Smooth muscle cell (in vitro differentiated cells): Measurements from ENCODE around the gene HS3ST5. TPM values are rescaled to one million over a fixed set of nuclear protein-coding genes. Genes with fewer than 3 reads are reported as not detected.

Source experiments
- DNase-seq: peaks from one replicate; lab custom pipeline; 2025; ENCODE audit not compliant: unreplicated experiment; lab: John Stamatoyannopoulos, UW
- H2AFZ ChIP-seq: fragments of 200-600 bp; sonication (generic); 2 replicates; pipeline ENCODE4 v1.6.0; 2016; ENCODE audit warnings: antibody characterized with exemption, low read depth, mild to moderate bottlenecking
- H3F3A ChIP-seq: fragments of 200-600 bp; sonication (generic); 2 replicates; pipeline ENCODE4 v1.6.0; 2017; ENCODE audit warnings: antibody characterized with exemption, low read depth
- H3K27ac ChIP-seq: fragments of 200-600 bp; sonication (generic); 2 replicates; pipeline ENCODE4 v1.5.1; 2016; ENCODE audit warnings: low read depth, mild to moderate bottlenecking
- H3K27me3 ChIP-seq: fragments of 200-600 bp; sonication (generic); 2 replicates; pipeline ENCODE4 v1.6.1; 2016; ENCODE audit warnings: low read depth, mild to moderate bottlenecking
- H3K36me3 ChIP-seq: fragments of 200-600 bp; sonication (generic); 2 replicates; pipeline ENCODE4 v1.5.1; 2016; ENCODE audit warnings: low read depth
- H3K4me1 ChIP-seq: fragments of 200-600 bp; sonication (generic); 2 replicates; pipeline ENCODE4 v1.5.1; 2016; ENCODE audit warnings: low read depth
- H3K4me2 ChIP-seq: fragments of 200-600 bp; sonication (generic); 2 replicates; pipeline ENCODE4 v1.6.0; 2016; ENCODE audit warnings: mild to moderate bottlenecking
- H3K4me3 ChIP-seq: fragments of 200-600 bp; sonication (generic); 2 replicates; pipeline ENCODE4 v1.5.1; 2016; ENCODE audit warnings: mild to moderate bottlenecking
- H3K79me2 ChIP-seq: fragments of 200-600 bp; sonication (generic); 2 replicates; pipeline ENCODE4 v1.6.0; 2016; ENCODE audit warnings: low read depth, mild to moderate bottlenecking
- H3K9ac ChIP-seq: fragments of 200-600 bp; sonication (generic); 2 replicates; pipeline ENCODE4 v1.6.0; 2016; ENCODE audit warnings: low read depth
- H3K9me3 ChIP-seq: fragments of 200-600 bp; sonication (generic); replicated peaks from 2 replicates; pipeline ENCODE4 v1.5.1; 2016; ENCODE audit warnings: low read depth
- H4K20me1 ChIP-seq: fragments of 200-600 bp; sonication (generic); 2 replicates; pipeline ENCODE4 v1.6.0; 2016; ENCODE audit warnings: low read depth
- CTCF ChIP-seq: fragments of 200-600 bp; sonication (generic); IDR thresholded peaks from 2 replicates; pipeline ENCODE4 v1.5.1; 2017; ENCODE audit warnings: borderline replicate concordance, mild to moderate bottlenecking, antibody characterized with exemption; ENCODE audit not compliant: insufficient read depth, poor library complexity, severe bottlenecking
- WGBS: methylation state at CpG from one replicate; pipeline ENCODE4 v1.1.7; 2016; ENCODE audit warnings: low lambda C conversion rate; 5-methylcytosine and 5-hydroxymethylcytosine counted together
- polyA plus RNA-seq: library from polyadenylated mRNA; unstranded; fragments of >200 nt; fragmentation: Nextera tagmentation; extraction: Ambion mirVana; gene quantifications from 2 replicates; pipeline ENCODE4 v1.2.1, GENCODE V29; 2016
- total RNA-seq: library from RNA; depleted of rRNA; stranded (reverse); fragments of >200 nt; gene quantifications from 2 replicates; pipeline ENCODE4 v1.2.3, GENCODE V29; 2014

The HS3ST5 gene
- total and polyA plus RNA-seq, 2 experiments from 2014 or later, result 0.18 to 0.25 TPM

GRCh38 chr6:114343782-114344144 is 940 bp upstream of the HS3ST5 start:
- Histone ChIP-seq H3K27ac (no peak overlapping the region), H3K36me3 (no peaks in the 10 kb centered on the region), H3K79me2 (no peaks in the 10 kb centered on the region), H3K27me3 (peaks cover 6% of the 10 kb centered on the region), H3K4me2 (peak overlapping the region; percentile 99), H3K9me3 (no peaks in the 10 kb centered on the region), H3F3A (peaks cover 10% of the 10 kb centered on the region), H3K9ac (no peak overlapping the region), H4K20me1 (no peaks in the 10 kb centered on the region), H3K4me3 (peak overlapping the region; percentile 59), H3K4me1 (peaks cover 31% of the 10 kb centered on the region), H2AFZ (peak overlapping the region; percentile 75)
- no peak for TF ChIP-seq CTCF
- 33% methylated on average over 2 of the region's 2 CpGs for WGBS
- no peak for DNase-seq

DNA sequence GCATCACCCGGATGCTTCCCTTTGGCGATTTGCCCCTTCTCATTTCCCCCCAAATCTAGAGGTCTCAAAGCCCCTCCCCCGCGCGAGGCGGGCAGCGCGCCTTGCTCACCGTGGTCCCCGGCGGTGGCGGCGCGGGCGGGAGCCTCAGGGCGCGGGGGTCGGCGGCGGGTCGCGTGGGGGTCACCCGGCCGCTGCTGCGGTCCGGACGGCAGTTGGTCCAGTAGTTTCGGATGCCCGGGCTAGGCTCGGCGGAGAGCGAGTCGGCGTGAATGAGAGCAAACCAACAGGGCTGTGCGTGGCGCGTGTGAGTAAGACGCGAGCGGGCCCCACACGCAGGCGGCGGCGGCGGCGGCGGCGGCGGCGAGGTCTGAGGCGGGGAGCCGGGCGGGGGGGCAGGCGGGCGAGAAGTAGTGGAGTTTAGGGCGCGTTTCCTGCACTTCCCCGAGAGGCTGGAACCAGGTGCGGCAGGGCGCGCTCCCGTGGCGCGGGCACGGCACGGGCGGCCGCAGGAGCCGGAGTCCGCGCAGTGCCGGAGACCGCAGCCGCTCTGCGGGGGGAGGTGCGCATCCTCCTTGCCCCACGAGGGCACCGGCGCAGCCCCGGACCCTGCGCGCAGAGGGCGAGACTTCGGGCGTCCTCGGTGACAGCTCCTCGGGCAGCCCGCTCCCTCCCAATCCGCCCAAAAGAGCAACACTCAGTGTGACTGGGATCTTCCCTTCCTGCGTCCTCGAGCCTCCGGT is 567 bp downstream of the HS3ST5 start:
- no peak for TF ChIP-seq CTCF
- no peaks in the 10 kb centered on the region for H4K20me1 ChIP-seq
- H3K9me3 ChIP-seq, result no peaks in the 10 kb centered on the region
- H3F3A ChIP-seq, result peaks cover 10% of the 10 kb centered on the region
- H3K4me2 ChIP-seq, result peak overlapping the region; percentile 99
- DNase-seq, result no peak
- peak overlapping the region; percentile 75 for H2AFZ ChIP-seq
- no peaks in the 10 kb centered on the region for H3K36me3 ChIP-seq
- H3K9ac ChIP-seq, result no peak overlapping the region
- H3K79me2 ChIP-seq, result no peaks in the 10 kb centered on the region
- H3K27me3 ChIP-seq, result peaks cover 6% of the 10 kb centered on the region
- WGBS, result 1% methylated on average over 55 of the region's 92 CpGs
- H3K4me1 ChIP-seq, result peaks cover 31% of the 10 kb centered on the region
- no peak overlapping the region for H3K27ac ChIP-seq
- peak overlapping the region; percentile 59 for H3K4me3 ChIP-seq

- TF ChIP-seq CTCF, result no peak
- Histone ChIP-seq H3K36me3 (no peaks in the 10 kb centered on the region), H3K4me2 (peak overlapping the region; percentile 53), H3K9ac (no peak overlapping the region), H3K4me1 (peaks cover 31% of the 10 kb centered on the region), H3F3A (peaks cover 10% of the 10 kb centered on the region), H3K27me3 (peaks cover 6% of the 10 kb centered on the region), H4K20me1 (no peaks in the 10 kb centered on the region), H3K79me2 (no peaks in the 10 kb centered on the region), H2AFZ (peak overlapping the region; percentile 39), H3K4me3 (no peak overlapping the region), H3K9me3 (no peaks in the 10 kb centered on the region), H3K27ac (no peak overlapping the region)
- DNase-seq, result no peak
- WGBS, result 0% methylated on average over 1 of the region's 1 CpG
Observed at GRCh38 chr6:114339706-114340105, 3.1 kb downstream of the HS3ST5 start.

DNA sequence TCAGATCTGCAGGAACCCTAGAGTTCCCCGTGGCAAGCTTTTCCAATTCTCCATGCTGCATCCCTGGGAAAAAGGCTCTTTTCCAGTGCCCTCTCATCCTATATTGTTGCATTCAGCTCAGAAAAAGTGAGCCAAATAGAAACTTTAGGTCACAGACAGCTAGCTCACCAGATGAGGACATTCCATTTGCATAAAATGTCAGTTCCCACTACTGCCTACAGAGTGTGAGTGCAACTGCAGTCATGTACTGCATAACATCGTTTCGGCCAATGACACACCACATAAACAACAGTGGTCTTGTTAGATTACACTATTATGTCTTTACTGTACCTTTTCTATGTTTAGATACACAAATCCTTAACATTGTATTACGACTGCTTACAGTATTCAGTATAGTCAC is 8.6 kb downstream of the HS3ST5 start:
- Histone ChIP-seq H2AFZ (no peak overlapping the region), H3K4me3 (no peak overlapping the region), H3K9me3 (no peaks in the 10 kb centered on the region), H3K79me2 (no peaks in the 10 kb centered on the region), H3K9ac (no peak overlapping the region), H3K27me3 (no peaks in the 10 kb centered on the region), H3K4me2 (no peak overlapping the region), H3K4me1 (peaks cover 4% of the 10 kb centered on the region), H3K36me3 (no peaks in the 10 kb centered on the region), H4K20me1 (no peaks in the 10 kb centered on the region), H3K27ac (no peak overlapping the region), H3F3A (no peaks in the 10 kb centered on the region)
- no peak for DNase-seq
- TF ChIP-seq CTCF, result no peak
- 74% methylated on average over 4 of the region's 4 CpGs for WGBS
